GM19438 (cell line): ENCODE results near the gene FANCD2.
"Not testable (repeated sequence)": the region's sequence is repeated elsewhere in the genome, so short reads cannot be mapped to it uniquely, and the experiment has no call there.

Experiments used
- ATAC-seq: cut with Tn5 transposase; IDR thresholded peaks from one replicate; pipeline ENCODE4 v1.9.1; 2021; ENCODE audit warnings: low read depth; ENCODE audit not compliant: unreplicated experiment

The FANCD2 gene

DNA sequence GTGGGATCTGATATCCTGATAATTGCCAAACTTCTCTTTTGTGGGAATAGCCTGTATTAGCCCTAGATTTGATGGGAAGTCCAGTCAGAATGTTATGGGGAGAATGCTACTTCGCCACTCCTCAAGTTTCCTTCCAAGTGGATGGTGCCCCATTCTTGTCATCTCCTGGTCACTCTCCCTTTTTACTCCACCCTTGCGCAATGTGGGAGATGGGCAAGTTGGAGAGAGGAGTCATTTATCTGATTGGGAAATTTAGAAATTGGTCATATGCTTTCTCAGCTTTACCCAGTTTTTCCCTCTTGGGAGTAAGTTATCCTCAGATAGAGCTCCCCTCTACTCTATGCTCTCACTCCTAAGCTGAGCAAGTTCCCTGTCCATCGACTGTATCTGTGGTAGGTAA, 67.4 kb downstream of the FANCD2 start:
- ATAC-seq = no peak

DNA sequence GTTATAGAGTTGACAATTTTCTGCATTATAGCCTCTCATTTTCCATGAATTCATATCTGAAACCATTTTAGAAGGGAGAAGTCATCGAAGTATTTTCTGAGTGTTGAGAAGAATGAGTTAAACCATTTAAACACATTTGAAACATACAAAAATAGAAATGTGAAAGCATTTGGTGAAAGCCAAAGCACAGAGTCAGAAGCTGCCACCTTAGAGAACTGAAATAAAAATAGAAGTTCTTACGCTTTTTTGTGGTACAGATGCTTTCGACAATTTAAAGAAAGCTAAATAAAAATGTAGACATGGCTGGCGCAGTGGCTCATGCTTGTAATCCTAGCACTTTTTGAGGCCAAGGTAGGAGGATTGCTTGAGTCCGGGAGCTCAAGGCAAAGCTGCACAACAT, 72.8 kb downstream of the FANCD2 start:
- ATAC-seq = no peak

DNA sequence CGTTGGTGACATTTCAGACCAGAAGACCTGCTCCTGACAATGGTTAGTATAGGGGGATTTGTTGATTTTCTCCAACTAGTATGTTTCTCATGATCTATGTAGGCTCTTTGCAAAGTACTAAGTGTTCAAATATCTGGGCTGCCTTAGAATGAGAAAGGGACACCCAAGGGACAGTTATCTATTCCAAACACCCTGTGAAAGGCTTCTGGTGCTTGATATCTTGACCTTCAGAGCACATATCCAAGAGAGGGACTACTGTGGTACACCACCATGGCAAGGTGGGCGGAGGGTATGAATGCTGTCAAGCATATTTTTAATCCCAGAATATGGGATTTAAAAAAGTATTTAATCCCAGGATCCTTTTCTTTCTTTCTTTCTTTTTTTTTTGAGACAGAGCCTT, 80.7 kb downstream of the FANCD2 start:
- no peak for ATAC-seq

DNA sequence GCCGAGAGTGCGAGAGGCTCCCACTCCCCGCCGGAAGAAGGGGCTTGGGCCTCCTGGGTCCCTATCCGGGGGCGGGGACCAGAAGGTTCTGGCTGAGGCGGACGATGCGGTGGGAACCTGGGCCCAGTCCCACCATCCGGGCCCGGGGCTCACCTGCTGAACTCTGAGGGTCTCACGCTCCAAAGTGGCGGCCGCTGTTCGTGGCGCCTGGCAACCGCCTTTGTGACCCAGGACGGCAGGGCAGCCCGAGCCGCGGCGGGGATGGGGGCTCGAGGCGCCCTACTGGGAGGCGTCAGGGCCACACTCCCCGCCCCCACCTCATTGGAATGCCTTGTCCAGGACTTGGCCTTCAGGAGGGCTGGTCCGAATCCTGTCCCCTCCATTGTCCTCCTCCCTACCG, 81.9 kb downstream of the FANCD2 start, which contains the start of gene FANCD2OS:
Gene FANCD2OS (minus strand): TSS at position 165 of the 400 bp plus-strand sequence. CDS start 3,481 bp downstream, outside the sequence.
- ATAC-seq = no peak

DNA sequence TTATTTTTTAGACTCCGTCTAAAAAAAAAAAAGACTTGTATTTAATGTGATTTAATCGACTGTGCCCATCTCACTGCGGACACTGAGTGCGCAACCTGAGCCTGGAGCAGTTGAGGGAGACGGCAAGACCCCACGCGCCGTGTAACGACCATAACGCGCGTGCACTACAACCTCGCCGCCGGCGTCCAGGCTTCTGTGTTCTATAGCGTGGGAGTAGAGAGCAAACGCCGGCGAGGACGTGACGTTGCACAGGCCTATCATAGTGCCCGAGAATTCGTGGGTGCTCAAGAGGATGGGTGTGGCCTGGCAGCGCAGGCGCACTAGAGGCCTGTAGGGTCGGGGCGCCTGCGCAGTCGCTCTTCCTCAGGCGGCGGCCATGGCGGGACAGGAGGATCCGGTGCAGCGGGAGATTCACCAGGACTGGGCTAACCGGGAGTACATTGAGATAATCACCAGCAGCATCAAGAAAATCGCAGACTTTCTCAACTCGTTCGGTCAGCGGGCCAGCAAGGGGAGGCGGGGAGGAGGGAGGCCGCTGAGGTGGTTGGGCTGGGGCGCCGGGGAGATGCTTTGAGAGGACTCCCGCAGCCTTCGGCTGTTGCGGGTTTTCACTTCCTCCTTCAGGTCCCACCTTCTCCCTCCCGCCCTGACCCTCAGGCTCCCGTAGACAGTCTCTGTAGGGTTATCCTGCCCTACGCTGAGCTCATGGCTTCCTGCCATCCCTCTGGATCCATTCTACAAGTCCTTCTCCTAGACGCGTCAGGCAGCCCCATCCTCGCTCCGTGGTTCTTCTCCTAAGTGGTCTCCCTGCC, 89.3 kb downstream of the FANCD2 start, which contains the start of gene BRK1:
Gene BRK1 (plus strand): TSS at position 350 of the 812 bp plus-strand sequence. CDS start 27 bp downstream, at position 377.
- peak; percentile 93 for ATAC-seq

DNA sequence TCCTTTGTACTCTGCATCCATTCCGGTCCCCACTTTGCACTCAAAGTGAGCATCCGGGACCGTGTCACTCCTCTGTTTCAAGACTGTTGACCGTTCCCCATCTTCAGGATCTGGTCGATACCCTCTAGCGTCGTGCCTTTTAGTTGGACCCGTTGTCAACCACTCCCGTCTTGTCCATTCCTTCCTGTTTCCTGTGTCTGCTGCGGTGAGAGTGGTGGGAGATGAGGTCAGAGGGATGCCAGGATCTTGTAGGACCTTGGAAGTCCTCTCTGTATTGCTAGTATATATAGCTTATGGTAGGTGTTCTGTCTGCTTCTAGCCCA, 89.9 kb downstream of the FANCD2 start:
- peak; percentile 18 for ATAC-seq

DNA sequence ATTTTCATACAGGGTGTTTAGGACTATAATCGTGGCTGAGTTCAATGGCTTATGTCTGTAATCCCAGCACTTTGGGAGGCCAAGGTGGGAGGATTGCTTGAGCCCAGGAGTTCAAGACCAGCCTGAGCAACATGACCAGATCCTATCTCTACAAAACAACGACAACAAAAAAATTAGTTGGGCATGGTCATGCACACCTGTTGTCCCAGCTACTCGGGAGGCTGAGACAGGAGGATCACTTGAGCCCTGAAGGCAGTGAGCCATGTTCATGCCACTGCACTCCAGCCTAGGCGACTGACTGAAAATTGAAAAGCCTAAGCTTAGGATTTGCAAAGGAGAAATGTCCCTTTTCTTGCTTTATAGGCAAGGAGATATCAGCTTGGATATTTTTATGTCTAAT, 90.7 kb downstream of the FANCD2 start:
- no peak for ATAC-seq

DNA sequence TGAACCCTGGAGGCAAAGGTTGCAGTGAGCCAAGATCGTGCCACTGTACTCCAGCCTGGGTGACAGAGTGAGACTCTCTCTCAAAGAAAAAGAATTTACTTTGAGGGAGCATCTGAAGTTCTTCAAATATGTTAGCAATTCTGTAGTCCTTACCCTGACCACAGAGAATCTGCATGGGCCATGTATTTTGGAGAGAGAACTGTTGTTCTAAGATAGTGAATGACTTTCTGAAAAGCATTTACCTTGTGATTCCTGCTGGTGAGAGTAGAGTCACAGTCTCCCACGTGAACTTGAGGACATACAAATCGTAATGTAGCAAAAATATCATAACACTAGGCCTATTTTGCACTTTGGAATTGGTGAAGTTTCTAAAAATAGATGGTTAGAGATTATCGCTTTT, 93.1 kb downstream of the FANCD2 start:
- ATAC-seq = no peak

DNA sequence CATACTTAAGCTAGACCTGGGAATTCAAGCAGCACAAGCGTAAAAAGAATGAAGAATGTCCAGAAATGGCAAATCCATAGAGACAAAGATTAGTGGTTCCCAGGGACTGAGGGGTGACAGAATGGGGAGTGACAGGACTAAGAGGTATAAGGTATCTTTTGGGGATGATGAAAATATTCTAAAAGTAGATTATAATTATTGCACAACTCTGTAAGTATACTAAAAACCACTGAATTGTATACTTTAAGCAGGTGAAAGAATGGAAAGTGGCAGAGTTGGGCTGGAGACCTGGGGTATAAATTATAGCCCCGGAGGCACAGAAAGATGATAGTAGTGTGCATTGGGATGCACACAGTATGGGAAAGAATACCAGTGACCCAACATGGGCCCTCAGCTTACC, 94.8 kb downstream of the FANCD2 start:
- no peak for ATAC-seq

DNA sequence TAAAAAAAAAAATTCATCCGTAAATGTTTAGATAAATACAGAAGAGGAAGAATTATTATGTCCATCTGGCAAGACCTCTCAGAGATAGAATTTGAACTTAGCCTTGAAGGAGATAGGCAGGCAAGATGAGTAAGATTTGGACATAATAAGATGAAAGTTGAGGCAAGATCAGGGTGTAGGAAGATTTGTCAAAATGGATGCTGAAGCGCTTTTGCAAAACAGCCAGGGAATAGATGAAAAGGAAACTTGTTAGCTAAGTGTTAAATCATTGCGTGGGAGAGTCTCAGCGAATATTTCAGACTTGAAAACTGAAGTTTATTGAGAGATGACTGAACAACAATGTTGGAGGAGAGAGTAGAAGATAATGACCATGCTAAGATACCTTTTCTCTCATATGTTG, 96.5 kb downstream of the FANCD2 start:
- no peak for ATAC-seq

DNA sequence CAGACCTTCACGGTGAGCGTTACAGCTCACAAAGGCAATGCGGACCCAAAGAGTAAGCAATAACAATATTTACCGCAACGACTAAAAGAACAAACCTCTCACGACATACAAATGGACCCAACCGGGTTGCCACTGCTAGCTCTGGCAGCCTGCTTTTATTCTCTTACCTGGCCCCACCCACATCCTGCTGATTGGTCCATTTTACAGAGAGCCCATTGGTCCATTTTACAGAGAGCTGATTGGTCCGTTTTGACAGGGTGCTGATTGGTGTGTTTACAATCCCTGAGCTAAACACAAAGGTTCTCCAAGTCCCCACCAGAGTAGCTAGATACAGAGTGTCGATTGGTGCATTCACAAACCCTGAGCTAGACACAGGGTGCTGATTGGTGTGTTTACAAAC, 109.6 kb downstream of the FANCD2 start:
- not testable (repeated sequence) for ATAC-seq

DNA sequence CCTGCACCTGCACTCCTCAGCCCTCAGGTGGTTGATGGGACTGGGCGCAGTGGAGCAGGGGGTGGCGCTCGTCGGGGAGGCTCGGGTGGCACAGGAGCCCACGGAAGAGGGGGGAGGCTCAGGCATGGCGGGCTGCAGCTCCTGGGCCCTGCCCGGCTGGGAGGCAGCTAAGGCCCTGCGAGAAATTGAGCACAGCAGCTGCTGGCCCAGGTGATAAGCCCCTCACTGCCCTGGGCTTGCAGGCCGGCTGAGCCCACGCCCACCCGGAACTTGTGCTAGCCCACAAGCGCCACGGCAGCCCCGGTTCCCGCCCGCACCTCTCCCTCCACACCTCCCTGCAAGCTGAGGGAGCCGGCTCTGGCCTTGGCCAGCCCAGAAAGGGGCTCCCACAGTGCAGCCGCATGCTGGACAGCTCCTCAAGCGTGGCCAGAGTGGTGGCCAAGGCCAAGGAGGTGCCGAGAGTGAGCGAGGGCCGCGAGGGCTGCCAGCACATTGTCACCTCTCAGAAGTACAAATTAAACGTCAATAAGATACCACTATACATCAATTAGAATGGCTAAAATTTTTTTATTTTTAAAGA, 110.3 kb downstream of the FANCD2 start:
- no peak for ATAC-seq

DNA sequence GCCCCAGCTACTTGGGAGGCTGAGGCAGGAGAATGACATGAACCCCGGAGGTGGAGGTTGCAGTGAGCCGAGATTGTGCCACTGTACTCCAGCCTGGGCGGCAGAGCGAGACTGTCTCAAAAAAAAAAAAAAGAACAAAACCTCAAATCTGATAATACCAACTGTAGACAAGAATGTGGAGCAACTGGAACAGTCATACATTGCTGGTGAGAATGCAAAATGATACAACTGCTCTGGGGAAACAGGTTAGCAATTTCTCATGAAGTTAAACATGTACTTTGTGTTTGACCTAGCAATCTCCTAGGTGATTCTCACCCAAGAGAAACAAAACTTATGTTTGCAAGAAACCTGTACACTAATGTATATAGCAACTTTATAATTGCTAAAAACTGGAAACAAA, 110.9 kb downstream of the FANCD2 start:
- no peak for ATAC-seq

DNA sequence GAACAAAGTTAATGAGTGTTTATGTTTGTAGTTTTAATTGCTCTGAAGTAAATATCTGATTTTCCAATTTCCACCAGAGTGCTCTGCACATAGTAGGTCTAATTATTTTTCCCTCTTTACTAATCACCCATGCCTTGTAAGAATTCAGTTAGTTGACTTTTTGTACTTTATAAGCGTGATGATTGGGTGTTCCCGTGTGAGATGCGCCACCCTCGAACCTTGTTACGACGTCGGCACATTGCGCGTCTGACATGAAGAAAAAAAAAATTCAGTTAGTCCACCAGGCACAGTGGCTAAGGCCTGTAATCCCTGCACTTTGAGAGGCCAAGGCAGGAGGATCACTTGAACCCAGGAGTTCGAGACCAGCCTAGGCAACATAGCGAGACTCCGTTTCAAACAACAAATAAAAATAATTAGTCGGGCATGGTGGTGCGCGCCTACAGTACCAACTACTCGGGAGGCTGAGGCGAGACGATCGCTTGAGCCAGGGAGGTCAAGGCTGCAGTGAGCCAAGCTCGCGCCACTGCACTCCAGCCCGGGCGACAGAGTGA, 114.8 kb downstream of the FANCD2 start:
- no peak for ATAC-seq

DNA sequence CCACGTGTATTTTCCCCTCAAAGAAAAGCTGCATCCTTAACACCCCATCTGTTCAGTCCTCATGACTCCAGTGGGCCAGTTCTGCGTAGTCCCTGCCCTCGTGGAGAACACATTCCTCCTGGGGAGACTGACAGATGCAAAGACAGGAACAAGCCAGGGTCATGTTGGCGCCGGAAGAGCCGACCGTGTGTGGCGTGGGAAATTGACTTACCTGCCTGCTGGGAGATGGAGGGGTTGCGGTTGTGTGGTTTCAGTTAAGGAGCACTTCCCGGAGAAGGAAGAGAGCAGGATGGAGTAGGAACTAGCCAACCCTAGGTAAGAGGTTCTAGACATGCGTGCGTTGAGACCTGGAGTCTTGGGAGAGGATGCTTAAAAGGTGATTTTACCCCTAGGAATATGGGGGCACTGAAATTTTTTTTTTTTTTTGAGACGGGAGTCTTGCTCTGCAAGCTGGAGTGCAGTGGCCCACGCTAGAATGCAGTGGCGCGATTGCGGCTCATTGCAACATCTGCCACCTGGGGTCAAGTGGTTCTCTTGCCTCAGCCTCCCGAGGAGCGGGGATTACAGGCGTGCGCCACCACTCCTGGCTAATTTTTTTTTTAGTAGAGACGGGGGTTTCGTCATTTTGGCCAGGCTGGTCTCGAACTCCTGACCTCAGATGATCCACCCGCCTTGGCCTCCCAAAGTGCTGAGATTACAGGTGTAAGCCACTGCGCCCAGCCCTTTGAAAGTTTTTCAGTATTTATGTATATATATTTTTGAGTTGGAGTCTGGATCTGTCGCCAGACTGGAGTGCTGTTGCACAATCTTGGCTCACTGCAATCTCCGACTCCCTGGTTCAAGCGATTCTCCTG, 116.7 kb downstream of the FANCD2 start:
- ATAC-seq = no peak

DNA sequence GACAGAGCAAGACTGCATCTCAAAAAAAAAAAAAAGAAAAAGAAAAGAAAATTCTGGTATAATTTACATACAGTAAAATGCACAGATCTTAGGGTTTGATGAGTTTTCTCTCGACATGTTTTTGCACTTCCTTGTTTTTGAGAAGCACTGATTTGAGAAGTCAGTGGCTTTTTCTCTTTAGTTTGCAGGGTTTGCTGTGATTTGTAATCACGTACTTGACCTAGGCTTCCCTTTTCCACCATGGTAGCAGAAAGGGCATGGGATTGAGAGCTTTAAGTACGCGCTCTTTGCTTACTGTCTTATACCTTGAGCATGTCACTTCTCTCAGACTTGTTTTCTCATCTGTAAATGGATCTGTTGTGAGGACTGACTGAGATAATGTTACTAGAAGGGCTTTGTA, 119.4 kb downstream of the FANCD2 start:
- no peak for ATAC-seq

DNA sequence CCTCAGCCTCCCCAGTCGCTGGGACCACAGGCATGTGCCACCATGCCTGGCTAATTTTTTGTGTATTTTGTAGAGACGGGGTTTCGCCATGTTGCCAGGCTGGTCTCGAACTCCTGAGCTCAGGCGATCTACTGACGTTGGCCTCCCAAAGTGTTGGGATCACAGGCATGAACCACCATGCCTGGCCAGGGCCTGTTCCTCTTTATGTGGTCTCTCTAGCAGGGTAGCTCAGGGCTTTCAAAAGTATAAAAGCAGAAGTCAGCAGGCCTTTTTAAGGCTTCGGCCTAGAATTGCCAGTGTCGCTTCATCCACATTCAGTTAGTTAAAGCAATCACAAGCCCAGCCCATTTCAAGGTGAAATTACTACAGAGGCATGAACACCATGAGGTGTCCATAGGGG, 123.0 kb downstream of the FANCD2 start:
- ATAC-seq = no peak

DNA sequence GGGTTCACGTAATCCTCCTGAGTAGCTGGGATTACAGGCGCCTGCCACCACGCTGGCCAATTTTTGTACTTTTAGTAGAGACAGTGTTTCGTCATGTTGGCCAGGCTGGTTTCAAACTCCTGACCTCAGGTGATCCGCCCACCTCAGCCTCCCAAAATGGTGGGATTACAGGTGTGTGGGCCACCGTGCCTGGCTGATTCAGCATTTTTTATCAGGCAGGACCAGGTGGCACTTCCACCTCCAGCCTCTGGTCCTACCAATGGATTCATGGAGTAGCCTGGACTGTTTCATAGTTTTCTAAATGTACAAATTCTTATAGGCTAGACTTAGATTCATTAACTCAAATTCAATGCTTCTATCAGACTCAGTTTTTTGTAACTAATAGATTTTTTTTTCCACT, 124.8 kb downstream of the FANCD2 start:
- ATAC-seq = no peak
